ENCODE results near the gene TAS2R3.

The TAS2R3 gene

GRCh38 chr7:141776374-141776773 is 12.5 kb downstream of the TAS2R3 start, which contains the start of gene TAS2R4:
TSS of gene TAS2R4 (plus strand) at chr7:141776674. CDS start at chr7:141778489, 1,815 bp downstream.
- H3K27ac ChIP-seq = no peak within 1 kb of the TSS
- no peak for DNase-seq (ENCODE audit: low read depth, low spot score)

DNA sequence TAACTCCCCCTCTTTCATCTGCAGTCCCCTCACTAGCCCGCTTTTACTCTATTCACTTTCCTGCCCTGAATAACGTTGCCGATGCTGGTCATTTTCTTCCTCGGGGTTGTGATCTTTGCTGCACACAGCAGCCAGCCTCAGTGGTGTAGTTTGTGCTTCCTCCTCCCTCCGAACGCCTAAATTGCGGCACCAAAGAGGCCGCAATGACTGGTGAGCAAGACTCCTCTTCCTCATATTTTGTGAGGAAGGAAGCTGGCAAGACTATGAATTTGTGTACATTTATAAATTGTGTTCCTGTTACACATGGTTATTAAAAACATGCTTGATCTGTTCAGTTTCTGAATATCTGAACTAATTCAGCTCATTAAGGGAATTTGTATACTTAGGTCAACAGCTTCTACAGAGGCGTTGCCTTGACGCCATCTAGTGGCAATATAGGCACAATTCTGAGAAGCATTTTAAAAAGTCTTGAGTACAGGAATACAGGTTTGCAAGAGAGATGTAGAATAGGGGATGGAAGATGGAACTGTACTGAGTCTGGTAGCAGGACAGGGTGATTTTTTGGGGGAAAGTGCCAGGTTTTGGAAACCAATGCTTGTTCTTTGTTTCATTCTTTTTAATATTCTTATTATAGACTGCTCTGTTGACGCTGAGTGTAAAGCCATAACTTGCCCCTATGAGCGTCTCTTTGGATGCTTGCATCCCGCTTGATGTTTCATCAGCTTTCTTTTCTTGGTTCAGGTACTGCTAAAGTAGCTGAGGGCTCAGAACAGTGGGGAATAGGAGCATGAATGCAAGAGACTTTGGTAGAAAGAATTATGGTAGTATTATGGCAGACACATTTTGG is 22.0 kb downstream of the TAS2R3 start:
- no peak for DNase-seq (ENCODE audit: low read depth, low spot score)
- no peak overlapping the region for H3K27ac ChIP-seq

DNA sequence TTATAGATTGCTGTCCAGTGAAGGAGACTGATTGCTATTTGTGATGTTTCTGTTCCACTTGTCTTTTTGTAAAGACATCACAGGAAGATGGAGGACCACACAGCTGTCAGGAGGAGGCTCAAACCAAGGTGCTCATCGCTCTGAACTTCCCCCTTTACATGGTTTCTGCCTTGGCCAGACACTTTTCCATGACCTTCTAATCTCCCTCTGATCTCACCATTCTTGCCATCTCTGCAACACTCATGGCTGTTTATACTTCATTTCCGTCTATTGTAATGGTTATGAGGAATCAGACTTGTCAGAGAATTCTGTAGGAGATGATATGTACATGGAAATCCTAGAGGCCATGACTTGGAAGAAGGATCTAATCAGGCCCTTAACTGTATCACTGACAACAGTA is 24.4 kb downstream of the TAS2R3 start:
- H3K27ac ChIP-seq = no peak overlapping the region
- no peak for DNase-seq (ENCODE audit: low read depth, low spot score)

DNA sequence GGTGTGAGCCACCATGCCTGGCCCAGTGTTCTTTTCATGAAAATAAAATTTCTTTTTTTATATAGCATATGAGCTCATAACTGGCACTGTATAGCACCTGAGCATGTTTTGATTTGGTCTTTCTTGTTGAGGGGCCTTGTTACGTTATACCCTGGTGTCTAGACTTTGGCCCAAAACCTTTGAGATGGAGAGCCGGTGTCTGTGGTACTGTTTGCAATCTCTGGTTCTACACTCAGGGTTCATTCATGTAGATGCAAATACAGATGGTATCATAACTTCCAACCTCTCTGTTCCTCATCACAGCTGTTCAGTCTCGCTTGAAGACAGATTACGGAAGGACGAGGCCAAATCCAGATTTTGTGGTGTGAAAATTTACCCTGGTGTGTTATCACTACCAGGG is 26.0 kb downstream of the TAS2R3 start, which contains the start of gene TAS2R5:
Gene TAS2R5, plus strand, starts transcription at position 301 of the 400 bp plus-strand sequence. CDS start 145 bp downstream, outside the sequence.
- no peak within 1 kb of the TSS for H3K27ac ChIP-seq
- no peak for DNase-seq (ENCODE audit: low read depth, low spot score)

- no peak overlapping the region for H3K27ac ChIP-seq
- no peak for DNase-seq (ENCODE audit: low read depth, low spot score)
These were observed 28.6 kb downstream of the TAS2R3 start for GRCh38 chr7:141792526-141792925.
